Activated CD8-positive, alpha-beta T cell treated with anti-CD3 and anti-CD28 coated beads for 36 hours (primary cell): ENCODE results near the gene SLX9. TPM values are rescaled to one million over a fixed set of nuclear protein-coding genes. Genes with fewer than 3 reads are reported as not detected.

Experiments used
- ATAC-seq: fragments of 200-7000 bp; cut with Tn5 transposase; one replicate; pipeline ENCODE4 v1.10.0; 2021; ENCODE audit warnings: mild to moderate bottlenecking, moderate library complexity
- CTCF ChIA-PET: fragments of 350-600 bp; sonication (Branson Sonifier 250); formaldehyde crosslinking; loops from one replicate; lab custom pipeline; 2021; ENCODE audit warnings: antibody characterized with exemption; lab: Charles Lee
- POLR2A ChIA-PET: fragments of 350-600 bp; sonication (Branson Sonifier 250); formaldehyde crosslinking; loops from one replicate; lab custom pipeline; 2021; ENCODE audit warnings: antibody characterized with exemption; lab: Charles Lee
- DNase-seq: peaks from one replicate; pipeline ENCODE4 v3.0.0-alpha.2; 2020
- H3K27ac Mint-ChIP-seq: one replicate; pipeline ENCODE4 v1.8.0; 2021; ENCODE audit warnings: mild to moderate bottlenecking, mixed read lengths
- H3K27me3 Mint-ChIP-seq: one replicate; pipeline ENCODE4 v1.8.0; 2021; ENCODE audit warnings: mixed read lengths
- H3K36me3 Mint-ChIP-seq: one replicate; pipeline ENCODE4 v1.8.0; 2021; ENCODE audit warnings: low read depth, mixed read lengths
- H3K4me1 Mint-ChIP-seq: one replicate; pipeline ENCODE4 v1.8.0; 2021; ENCODE audit warnings: low read depth, mixed read lengths
- H3K4me3 Mint-ChIP-seq: one replicate; pipeline ENCODE4 v1.8.0; 2021; ENCODE audit warnings: mild to moderate bottlenecking, moderate library complexity, mixed read lengths
- H3K9me3 Mint-ChIP-seq: one replicate; pipeline ENCODE4 v1.8.0; 2021; ENCODE audit warnings: mixed read lengths
- CTCF ChIP-seq: fragments of 200-600 bp; IDR thresholded peaks from one replicate; pipeline ENCODE4 v1.8.0; 2022; ENCODE audit warnings: antibody characterized with exemption, mild to moderate bottlenecking
- intact Hi-C: fragments of 100-400 bp; cut with micrococcal nuclease; formaldehyde crosslinking; loops from one replicate; pipeline ENCODE4 v1.10.0; 2022
- total RNA-seq, 2 experiments: library from RNA; stranded (reverse); gene quantifications; one replicate each; pipeline ENCODE4 v1.2.3, GENCODE V29; 2021

SLX9 gene
- total RNA-seq, 2 experiments from 2014 or later = 76.0 to 76.5 TPM

GRCh38 chr21:45004059-45004422 lies 64.2 kb downstream of the SLX9 start:
- no peak overlapping the region for H3K4me3 Mint-ChIP-seq
- peaks cover 14% of the 10 kb centered on the region for H3K27me3 Mint-ChIP-seq
- CTCF ChIA-PET = no interaction called here

GRCh38 chr21:45004481-45005247 lies 64.8 kb downstream of the SLX9 start:
- ATAC-seq (peak; percentile 84), DNase-seq (peak; percentile 65)
- H3K27ac Mint-ChIP-seq = no peak overlapping the region
- ChIA-PET CTCF (interaction anchor here (1.0 to 3.3 kb wide), 2 partner anchors 125 to 132 kb away, joined by 3 to 14 read pairs; no protein-coding TSS in a partner anchor), POLR2A (no interaction called here)
- no peaks in the 10 kb centered on the region for H3K36me3 Mint-ChIP-seq
- peaks cover 4% of the 10 kb centered on the region for H3K9me3 Mint-ChIP-seq
- H3K4me3 Mint-ChIP-seq = no peak overlapping the region
- peaks cover 8% of the 10 kb centered on the region for H3K4me1 Mint-ChIP-seq
- intact Hi-C loops = no loop called here
- H3K27me3 Mint-ChIP-seq = peaks cover 17% of the 10 kb centered on the region
- TF ChIP-seq CTCF = no peak

More at GRCh38 chr21:45004059-45004422, 64.2 kb downstream of the SLX9 start:
- intact Hi-C loops = no loop called here
- Mint-ChIP-seq H3K27ac (no peak overlapping the region), H3K9me3 (peaks cover 4% of the 10 kb centered on the region), H3K4me1 (peaks cover 8% of the 10 kb centered on the region), H3K36me3 (no peaks in the 10 kb centered on the region)
- ATAC-seq (no peak), DNase-seq (no peak)
- no peak for TF ChIP-seq CTCF
- POLR2A ChIA-PET = no interaction called here

- intact Hi-C loops = no loop called here
- H3K27me3 Mint-ChIP-seq = peaks cover 22% of the 10 kb centered on the region
- no peak for TF ChIP-seq CTCF
- peaks cover 8% of the 10 kb centered on the region for H3K4me1 Mint-ChIP-seq
- CTCF ChIA-PET = interaction anchor here (0.6 to 3.3 kb wide), 2 partner anchors 123 to 132 kb away, joined by 3 to 14 read pairs; no protein-coding TSS in a partner anchor
- DNase-seq = no peak
- POLR2A ChIA-PET = no interaction called here
- H3K4me3 Mint-ChIP-seq = no peak overlapping the region
- H3K36me3 Mint-ChIP-seq = no peaks in the 10 kb centered on the region
- no peak overlapping the region for H3K27ac Mint-ChIP-seq
- peaks cover 4% of the 10 kb centered on the region for H3K9me3 Mint-ChIP-seq
- ATAC-seq = no peak
Measured at GRCh38 chr21:45006536-45007095, 66.8 kb downstream of the SLX9 start.

- Mint-ChIP-seq H3K27me3 (peaks cover 24% of the 10 kb centered on the region), H3K36me3 (no peaks in the 10 kb centered on the region)
Measured at GRCh38 chr21:45009616-45010015, 69.8 kb downstream of the SLX9 start.

More at GRCh38 chr21:45009616-45010015, 69.8 kb downstream of the SLX9 start:
- no peak for DNase-seq
- ChIA-PET CTCF (interaction anchor here (1.4 to 1.5 kb wide), 2 partner anchors 119 to 127 kb away, joined by 4 to 5 read pairs; no protein-coding TSS in a partner anchor), POLR2A (no interaction called here)
- Mint-ChIP-seq H3K9me3 (peaks cover 4% of the 10 kb centered on the region), H3K4me3 (no peak overlapping the region), H3K27ac (no peak overlapping the region), H3K4me1 (peaks cover 8% of the 10 kb centered on the region)
- intact Hi-C loops = no loop called here
- ATAC-seq = no peak
- no peak for TF ChIP-seq CTCF
